Activated T-helper 2 cell treated with anti-CD3 and anti-CD28 coated beads, Interferon-gamma antibody, Interleukin-2, Interleukin-4, amounts not matched to agents 10 μg/mL and 5 μg/mL and 100 μg/mL, durations not matched to agents 14 hours and 24 hours and 36 hours (primary cell): ENCODE data around the gene DNMT3L. TPM values are rescaled to one million over a fixed set of nuclear protein-coding genes. Genes with fewer than 3 reads are reported as not detected.
"Not testable (repeated sequence)": the region's sequence is repeated elsewhere in the genome, so short reads cannot be mapped to it uniquely, and the experiment has no call there.

ENCODE experiments used
- DNase-seq: peaks from one replicate; pipeline ENCODE4 v3.0.0; 2021; ENCODE audit warnings: low spot score
- H3K27ac Mint-ChIP-seq: one replicate; pipeline ENCODE4 v1.8.0; 2021; ENCODE audit warnings: mixed read lengths
- H3K27me3 Mint-ChIP-seq: one replicate; pipeline ENCODE4 v1.8.0; 2021; ENCODE audit warnings: low read depth, mixed read lengths
- H3K36me3 Mint-ChIP-seq: one replicate; pipeline ENCODE4 v1.8.0; 2021; ENCODE audit warnings: low read depth, mixed read lengths
- H3K4me1 Mint-ChIP-seq: one replicate; pipeline ENCODE4 v1.8.0; 2021; ENCODE audit warnings: low read depth, mixed read lengths
- H3K4me3 Mint-ChIP-seq: one replicate; pipeline ENCODE4 v1.8.0; 2021; ENCODE audit warnings: low read depth, mild to moderate bottlenecking, moderate library complexity, mixed read lengths
- H3K9me3 Mint-ChIP-seq: one replicate; pipeline ENCODE4 v1.8.0; 2021; ENCODE audit warnings: mixed read lengths
- intact Hi-C: fragments of 100-400 bp; cut with micrococcal nuclease; formaldehyde crosslinking; loops from one replicate; pipeline ENCODE4 v1.15.1; 2023
- total RNA-seq: library from RNA; stranded (reverse); gene quantifications from 2 replicates; pipeline ENCODE4 v1.2.3, GENCODE V29; 2022

Gene DNMT3L
- not detected in 2 replicates for total RNA-seq

- DNase-seq: no peak
- no peaks in the 10 kb centered on the region for H3K4me1 Mint-ChIP-seq
- intact Hi-C loops: no loop called here
- H3K36me3 Mint-ChIP-seq: no peaks in the 10 kb centered on the region
- H3K27ac Mint-ChIP-seq: no peak within 1 kb of the TSS
- H3K4me3 Mint-ChIP-seq: no peak within 1 kb of the TSS
- peaks cover 2% of the 10 kb centered on the region for H3K27me3 Mint-ChIP-seq
- H3K9me3 Mint-ChIP-seq: no peaks in the 10 kb centered on the region
Observed at GRCh38 chr21:44261675-44262295, at the start of gene DNMT3L. DNMT3L (minus strand) TSS chr21:44261897; CDS start chr21:44261259, 638 bp downstream.

- H3K4me1 Mint-ChIP-seq: no peaks in the 10 kb centered on the region
- H3K27me3 Mint-ChIP-seq: no peaks in the 10 kb centered on the region
- no peaks in the 10 kb centered on the region for H3K9me3 Mint-ChIP-seq
- no peak overlapping the region for H3K4me3 Mint-ChIP-seq
- H3K27ac Mint-ChIP-seq: no peak overlapping the region
- H3K36me3 Mint-ChIP-seq: peaks cover 36% of the 10 kb centered on the region
- no peak for DNase-seq
- intact Hi-C loops: no loop called here
Observed at GRCh38 chr21:44310628-44311507, 49.2 kb upstream of the DNMT3L start.

- H3K4me3 Mint-ChIP-seq: no peak overlapping the region
- peaks cover 12% of the 10 kb centered on the region for H3K4me1 Mint-ChIP-seq
- H3K27me3 Mint-ChIP-seq: no peaks in the 10 kb centered on the region
- H3K36me3 Mint-ChIP-seq: peaks cover 34% of the 10 kb centered on the region
- intact Hi-C loops: no loop called here
- no peak overlapping the region for H3K27ac Mint-ChIP-seq
- no peaks in the 10 kb centered on the region for H3K9me3 Mint-ChIP-seq
- no peak for DNase-seq
Observed at GRCh38 chr21:44306936-44307704, 45.4 kb upstream of the DNMT3L start.

GRCh38 chr21:44305691-44306090 is 44.0 kb upstream of the DNMT3L start:
- intact Hi-C loops: no loop called here
- Mint-ChIP-seq H3K9me3 (no peaks in the 10 kb centered on the region), H3K36me3 (peaks cover 28% of the 10 kb centered on the region), H3K27ac (no peak overlapping the region), H3K27me3 (no peaks in the 10 kb centered on the region), H3K4me3 (no peak overlapping the region), H3K4me1 (peaks cover 19% of the 10 kb centered on the region)
- no peak for DNase-seq

- H3K4me3 Mint-ChIP-seq: no peak overlapping the region
Observed at GRCh38 chr21:44304877-44305293, 43.2 kb upstream of the DNMT3L start.

GRCh38 chr21:44304011-44304616 is 42.4 kb upstream of the DNMT3L start:
- Mint-ChIP-seq H3K27ac (no peak overlapping the region), H3K27me3 (no peaks in the 10 kb centered on the region), H3K4me1 (peaks cover 22% of the 10 kb centered on the region), H3K4me3 (no peak overlapping the region), H3K36me3 (peaks cover 29% of the 10 kb centered on the region), H3K9me3 (no peaks in the 10 kb centered on the region)
- no peak for DNase-seq
- intact Hi-C loops: no loop called here

More at GRCh38 chr21:44304877-44305293, 43.2 kb upstream of the DNMT3L start:
- DNase-seq: no peak
- Mint-ChIP-seq H3K27me3 (no peaks in the 10 kb centered on the region), H3K4me1 (peaks cover 19% of the 10 kb centered on the region), H3K36me3 (peaks cover 29% of the 10 kb centered on the region), H3K27ac (peak overlapping the region; percentile 72), H3K9me3 (no peaks in the 10 kb centered on the region)
- intact Hi-C loops: no loop called here

- intact Hi-C loops: no loop called here
- peaks cover 25% of the 10 kb centered on the region for H3K4me1 Mint-ChIP-seq
- no peaks in the 10 kb centered on the region for H3K9me3 Mint-ChIP-seq
- peaks cover 29% of the 10 kb centered on the region for H3K36me3 Mint-ChIP-seq
- H3K27ac Mint-ChIP-seq: peak overlapping the region; percentile 47
- H3K4me3 Mint-ChIP-seq: peak overlapping the region; percentile 52
- no peak for DNase-seq
- H3K27me3 Mint-ChIP-seq: no peaks in the 10 kb centered on the region
Observed at GRCh38 chr21:44303490-44303981, 41.8 kb upstream of the DNMT3L start.

GRCh38 chr21:44302573-44303401 is 41.1 kb upstream of the DNMT3L start:
- H3K27ac Mint-ChIP-seq, H3K9me3 Mint-ChIP-seq, intact Hi-C loops, DNase-seq, H3K27me3 Mint-ChIP-seq: not testable (repeated sequence)
- Mint-ChIP-seq H3K36me3 (peaks cover 23% of the 10 kb centered on the region), H3K4me3 (peak overlapping the region; percentile 67), H3K4me1 (peaks cover 33% of the 10 kb centered on the region)

GRCh38 chr21:44301961-44302406 is 40.3 kb upstream of the DNMT3L start:
- Mint-ChIP-seq H3K27me3 (no peaks in the 10 kb centered on the region), H3K4me3 (peak overlapping the region; percentile 67), H3K4me1 (peaks cover 33% of the 10 kb centered on the region), H3K27ac (peak overlapping the region; percentile 67), H3K36me3 (peaks cover 16% of the 10 kb centered on the region), H3K9me3 (no peaks in the 10 kb centered on the region)
- DNase-seq: no peak
- intact Hi-C loops: loop anchor here (2.0 kb wide), 1 partner anchor 37 kb away; the partner anchor contains the start of gene CFAP410

- H3K27ac Mint-ChIP-seq: peak overlapping the region; percentile 67
- intact Hi-C loops: loop anchor here (2.0 kb wide), 1 partner anchor 38 kb away; the partner anchor contains the start of gene CFAP410
- peaks cover 12% of the 10 kb centered on the region for H3K36me3 Mint-ChIP-seq
- no peaks in the 10 kb centered on the region for H3K27me3 Mint-ChIP-seq
- peak overlapping the region; percentile 83 for H3K4me3 Mint-ChIP-seq
- DNase-seq: no peak
- peaks cover 33% of the 10 kb centered on the region for H3K4me1 Mint-ChIP-seq
- no peaks in the 10 kb centered on the region for H3K9me3 Mint-ChIP-seq
Observed at GRCh38 chr21:44301141-44301540, 39.4 kb upstream of the DNMT3L start.

- H3K9me3 Mint-ChIP-seq: no peaks in the 10 kb centered on the region
- peaks cover 12% of the 10 kb centered on the region for H3K36me3 Mint-ChIP-seq
- peak overlapping the region; percentile 83 for H3K4me3 Mint-ChIP-seq
- H3K27ac Mint-ChIP-seq: peak overlapping the region; percentile 67
- intact Hi-C loops: loop anchor here (2.0 kb wide), 1 partner anchor 38 kb away; the partner anchor contains the start of gene CFAP410
- H3K27me3 Mint-ChIP-seq: no peaks in the 10 kb centered on the region
- DNase-seq: peak; percentile 62
- H3K4me1 Mint-ChIP-seq: peaks cover 33% of the 10 kb centered on the region
Observed at GRCh38 chr21:44300262-44300959, 38.7 kb upstream of the DNMT3L start.
